Ecto neural progenitor cell (in vitro differentiated cells): ENCODE data around the gene DISP1.

Experiments used
- DNase-seq: peaks from one replicate; pipeline ENCODE4 v3.0.0-alpha.2; 2018; ENCODE audit warnings: low spot score

Gene DISP1

GRCh38 chr1:222861062-222861461, 46.2 kb downstream of the DISP1 start:
- DNase-seq: no peak
